CD1c-positive myeloid dendritic cell (primary cell): ENCODE data around the gene SLC16A11.
"Not testable (repeated sequence)": the region's sequence is repeated elsewhere in the genome, so short reads cannot be mapped to it uniquely, and the experiment has no call there.

ENCODE experiments used
- DNase-seq: peaks from one replicate; pipeline ENCODE4 v3.0.0-alpha.2; 2016; ENCODE audit errors: extremely low spot score

The SLC16A11 gene

GRCh38 chr17:7058831-7059447 lies 15.0 kb upstream of the SLC16A11 start:
- no peak for DNase-seq

GRCh38 chr17:7056386-7056785 lies 12.5 kb upstream of the SLC16A11 start:
- DNase-seq, result no peak

- DNase-seq, result not testable (repeated sequence)
Measured at GRCh38 chr17:7050583-7050982, 6.7 kb upstream of the SLC16A11 start.

GRCh38 chr17:7048968-7049367 lies 5.1 kb upstream of the SLC16A11 start:
- DNase-seq, result no peak

GRCh38 chr17:7047566-7047965 lies 3.7 kb upstream of the SLC16A11 start:
- no peak for DNase-seq

GRCh38 chr17:7046725-7047397 lies 3.0 kb upstream of the SLC16A11 start:
- DNase-seq, result peak; percentile 60

GRCh38 chr17:7046127-7046724 lies 2.3 kb upstream of the SLC16A11 start:
- DNase-seq, result no peak

GRCh38 chr17:7045492-7046126 lies 1.7 kb upstream of the SLC16A11 start:
- peak; percentile 88 for DNase-seq

- DNase-seq, result no peak
Measured at GRCh38 chr17:7043182-7043496, 753 bp downstream of the SLC16A11 start.

GRCh38 chr17:7042501-7043181 lies 1.3 kb downstream of the SLC16A11 start:
- peak; percentile 25 for DNase-seq

GRCh38 chr17:7041607-7042500 lies 2.0 kb downstream of the SLC16A11 start:
- DNase-seq, result no peak

GRCh38 chr17:7039832-7040231 lies 4.1 kb downstream of the SLC16A11 start:
- DNase-seq, result no peak

- DNase-seq, result no peak
Measured at GRCh38 chr17:7038025-7038862, 5.6 kb downstream of the SLC16A11 start.

GRCh38 chr17:7035591-7036368 lies 8.1 kb downstream of the SLC16A11 start, which contains the start of gene SLC16A13:
Gene SLC16A13, plus strand, starts transcription at chr17:7036015. Its CDS starts 368 bp downstream, at chr17:7036383.
- DNase-seq, result peak; percentile 97

- no peak for DNase-seq
Measured at GRCh38 chr17:7034955-7035590, 8.8 kb downstream of the SLC16A11 start.

- peak; percentile 72 for DNase-seq
Measured at GRCh38 chr17:7029659-7030058, 14.2 kb downstream of the SLC16A11 start.

- DNase-seq, result no peak
Measured at GRCh38 chr17:7029096-7029495, 14.8 kb downstream of the SLC16A11 start.

- DNase-seq, result no peak
Measured at GRCh38 chr17:7027335-7027734, 16.6 kb downstream of the SLC16A11 start.
